GM18507 (cell line): ENCODE data around the gene OCIAD2.
"Not testable (repeated sequence)": the region's sequence is repeated elsewhere in the genome, so short reads cannot be mapped to it uniquely, and the experiment has no call there.

ENCODE experiments used
- DNase-seq: peaks from one replicate; pipeline ENCODE4 v3.0.0; 2011; ENCODE audit warnings: low read depth; ENCODE audit not compliant: insufficient read length; ENCODE audit errors: extremely low spot score
- FAIRE-seq: peaks from 2 replicates; lab custom pipeline; 2011; peaks lifted over from hg19 to GRCh38; lab: Jason Lieb, UNC

Gene OCIAD2

DNA sequence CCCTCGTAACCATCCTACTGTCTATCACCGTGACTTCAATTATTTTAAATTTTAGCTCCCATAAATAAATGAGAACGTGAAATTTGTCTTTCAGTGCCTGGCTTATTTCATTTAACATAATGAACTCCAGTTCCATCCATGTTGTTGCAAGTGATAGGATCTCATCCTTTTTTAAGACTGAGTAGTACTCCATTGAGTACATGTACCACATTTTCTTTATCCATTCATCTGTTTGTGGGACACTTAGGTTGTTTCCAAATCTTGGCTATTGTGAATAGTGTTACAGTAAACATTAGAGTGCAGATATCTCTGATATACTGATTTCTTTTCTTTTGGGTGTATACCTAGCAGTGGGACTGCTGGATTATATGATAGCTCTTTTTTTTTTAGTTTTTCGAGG is 42.8 kb downstream of the OCIAD2 start:
- DNase-seq (no peak), FAIRE-seq (no peak)

DNA sequence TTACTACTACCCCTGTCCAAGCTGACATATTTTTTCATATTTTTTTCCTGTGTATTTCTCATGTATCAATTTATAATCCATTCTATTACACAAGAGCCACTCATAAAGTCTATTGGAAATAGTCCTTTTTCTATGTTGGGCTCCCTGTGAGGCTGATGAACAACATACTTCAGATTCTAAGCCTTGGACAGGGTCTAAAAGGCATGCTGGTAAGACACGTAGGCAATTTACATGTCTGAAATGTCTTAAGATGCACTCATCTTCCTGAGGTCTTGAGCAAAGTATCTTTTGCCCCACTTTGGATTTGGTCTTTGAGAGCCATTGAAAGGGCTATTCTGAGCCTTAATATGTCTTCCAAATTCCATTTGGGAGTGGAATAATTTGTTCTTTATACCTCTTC is 43.9 kb downstream of the OCIAD2 start:
- FAIRE-seq: no peak

DNA sequence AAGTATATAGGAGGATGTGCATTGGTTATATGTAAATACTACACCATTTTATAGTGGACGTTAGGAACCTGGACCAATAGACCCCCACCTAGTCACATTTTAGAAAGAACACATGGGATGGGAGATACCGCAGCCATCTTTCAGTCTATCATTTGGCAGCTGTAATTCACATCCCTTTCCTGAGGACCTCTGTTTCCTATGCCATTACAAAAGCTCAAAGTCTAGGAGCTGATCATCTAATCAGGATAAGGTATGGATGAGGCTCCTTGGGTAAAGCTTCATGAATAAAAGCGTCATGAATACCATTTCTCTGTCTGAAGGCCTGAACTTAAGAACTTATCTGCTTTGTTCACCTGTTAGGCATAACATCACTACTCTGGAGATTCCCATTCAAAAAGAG is 44.5 kb downstream of the OCIAD2 start:
- DNase-seq (no peak), FAIRE-seq (no peak)

More for the DNA sequence above, 43.9 kb downstream of the OCIAD2 start:
- no peak for DNase-seq

DNA sequence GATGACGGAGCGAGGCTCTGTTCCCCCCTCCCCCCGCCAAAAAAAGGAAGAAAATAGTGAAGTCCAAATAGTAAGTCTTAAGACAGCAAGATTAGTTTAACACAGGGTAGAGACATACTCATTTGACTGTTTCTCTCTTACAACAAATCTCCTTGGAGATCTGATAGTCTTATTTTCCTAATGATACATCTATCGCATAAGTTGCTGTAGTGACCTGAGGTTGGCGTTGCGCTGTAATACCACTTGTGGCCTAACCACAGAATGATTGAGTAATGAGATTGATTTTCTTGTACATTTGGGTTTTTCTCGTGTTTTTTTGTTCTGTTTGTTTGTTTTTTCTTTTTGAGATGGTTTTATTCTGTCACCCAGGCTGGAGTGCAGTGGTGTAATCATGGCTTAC is 48.4 kb downstream of the OCIAD2 start:
- FAIRE-seq (no peak), DNase-seq (no peak)

DNA sequence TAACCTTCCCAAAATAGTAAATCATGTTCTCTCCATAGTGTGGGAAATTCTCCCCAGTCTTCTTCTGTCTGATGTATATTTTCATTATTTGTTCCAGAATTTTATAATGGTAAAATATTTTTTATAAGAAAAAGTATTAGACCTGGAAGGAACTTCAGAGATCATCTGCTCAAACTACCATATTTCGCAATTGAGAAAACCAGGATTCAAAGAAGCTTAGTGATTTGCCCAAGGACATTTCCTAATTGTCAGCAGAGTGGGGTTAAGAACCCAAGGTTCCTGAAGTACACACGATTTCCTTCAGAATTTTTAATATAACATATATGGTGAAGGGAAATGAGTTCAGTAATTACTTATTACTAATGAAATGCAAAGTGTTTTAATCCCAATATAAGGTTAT is 51.6 kb downstream of the OCIAD2 start:
- FAIRE-seq (no peak), DNase-seq (no peak)

DNA sequence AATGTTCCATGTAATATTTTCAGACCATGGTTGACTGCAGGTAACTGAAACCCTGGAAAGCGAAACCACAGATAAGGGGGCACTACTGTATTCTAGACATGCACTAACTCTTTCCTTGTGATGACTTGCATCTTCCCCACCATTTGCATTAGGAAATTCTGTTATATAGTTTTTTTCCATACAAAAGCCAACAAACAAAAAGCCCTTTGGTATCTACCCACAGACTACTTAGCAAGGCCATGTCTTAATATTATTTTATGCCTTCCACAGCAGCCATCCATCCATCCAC is 52.2 kb downstream of the OCIAD2 start:
- DNase-seq: no peak
- FAIRE-seq: no peak

DNA sequence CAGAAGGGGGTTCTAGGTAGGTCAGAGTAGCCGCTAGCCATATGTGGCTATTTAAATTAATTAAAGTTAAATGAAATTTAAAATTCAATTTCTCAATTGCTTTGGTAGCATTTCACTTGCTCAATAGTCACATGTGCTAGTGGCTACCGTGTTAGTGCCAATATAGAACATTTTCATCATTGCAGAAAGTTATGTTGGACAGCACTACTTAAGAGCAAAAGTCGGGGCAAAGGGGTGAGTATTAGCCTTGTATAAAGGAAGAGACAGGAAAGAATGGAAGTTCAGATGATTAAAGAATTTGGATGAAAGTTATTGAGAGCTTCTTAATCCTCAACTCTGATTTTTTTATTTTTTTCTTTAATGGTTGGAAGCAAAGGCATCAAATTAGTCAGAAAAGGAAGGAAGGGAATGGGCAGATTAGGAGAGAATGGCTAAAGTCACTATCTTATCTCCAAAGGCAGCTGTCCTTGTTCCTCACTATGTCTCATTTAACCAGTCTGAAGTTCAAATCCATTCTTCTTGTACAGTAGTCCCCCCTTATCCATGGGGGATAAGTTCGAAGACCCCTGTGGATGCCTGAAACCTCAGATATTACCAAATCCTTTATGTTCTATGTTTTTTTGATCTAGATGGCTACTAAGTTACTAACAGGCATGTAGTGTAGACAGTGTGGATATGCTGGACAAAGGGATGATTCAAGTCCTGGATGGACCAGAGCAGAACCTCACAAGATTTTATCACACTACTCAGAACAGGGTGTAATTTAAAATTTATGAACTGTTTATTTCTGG is 52.8 kb downstream of the OCIAD2 start:
- DNase-seq: no peak
- FAIRE-seq: no peak

DNA sequence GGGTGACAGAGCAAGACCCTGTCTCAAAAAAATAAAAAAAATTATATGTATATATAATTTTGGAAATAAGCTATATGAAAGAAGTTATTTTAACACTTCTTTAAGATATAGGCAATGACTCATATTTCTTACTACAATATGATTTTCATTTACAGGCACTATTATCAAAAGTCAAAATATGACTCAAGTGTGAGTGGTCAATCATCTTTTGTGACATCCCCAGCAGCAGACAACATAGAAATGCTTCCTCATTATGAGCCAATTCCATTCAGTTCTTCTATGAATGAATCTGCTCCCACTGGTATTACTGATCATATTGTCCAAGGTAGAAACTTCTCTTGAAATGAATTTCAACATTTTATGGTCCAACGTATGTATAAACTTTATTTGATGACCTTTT is 54.9 kb downstream of the OCIAD2 start:
- FAIRE-seq (no peak), DNase-seq (no peak)

DNA sequence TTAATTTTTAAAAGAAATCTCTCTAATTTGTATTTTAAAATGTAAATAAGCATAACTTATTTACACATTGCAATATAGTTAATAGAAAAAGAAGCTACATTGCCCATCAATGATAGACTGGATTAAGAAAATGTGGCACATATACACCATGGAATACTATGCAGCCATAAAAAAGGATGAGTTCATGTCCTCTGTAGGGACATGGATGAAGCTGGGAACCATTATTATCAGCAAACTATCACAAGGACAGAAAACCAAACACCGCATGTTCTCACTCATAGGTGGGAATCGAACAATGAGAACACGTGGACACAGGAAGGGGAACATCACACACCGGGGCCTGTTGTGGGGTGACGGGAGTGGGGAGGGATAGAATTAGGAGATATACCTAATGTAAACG is 57.8 kb downstream of the OCIAD2 start:
- DNase-seq, FAIRE-seq: not testable (repeated sequence)

DNA sequence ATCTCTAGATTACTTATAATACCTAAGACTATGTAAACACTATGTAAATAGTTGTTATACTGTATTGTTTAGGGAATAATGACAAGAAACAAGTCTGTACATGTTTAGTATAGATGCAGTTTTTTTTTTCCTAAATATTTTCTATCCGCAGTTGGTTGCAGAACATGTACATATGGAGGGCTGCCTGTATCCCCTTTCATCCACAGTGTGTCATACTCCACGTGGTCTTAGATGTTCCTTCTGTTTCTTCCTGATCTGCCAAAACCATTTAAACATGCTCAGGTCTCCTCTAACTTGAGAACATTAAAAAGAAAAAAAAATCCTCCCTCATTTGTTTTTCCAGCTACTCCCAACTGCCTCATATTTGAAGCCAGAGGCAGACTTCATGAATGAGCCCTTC is 61.7 kb downstream of the OCIAD2 start:
- DNase-seq (no peak), FAIRE-seq (no peak)

DNA sequence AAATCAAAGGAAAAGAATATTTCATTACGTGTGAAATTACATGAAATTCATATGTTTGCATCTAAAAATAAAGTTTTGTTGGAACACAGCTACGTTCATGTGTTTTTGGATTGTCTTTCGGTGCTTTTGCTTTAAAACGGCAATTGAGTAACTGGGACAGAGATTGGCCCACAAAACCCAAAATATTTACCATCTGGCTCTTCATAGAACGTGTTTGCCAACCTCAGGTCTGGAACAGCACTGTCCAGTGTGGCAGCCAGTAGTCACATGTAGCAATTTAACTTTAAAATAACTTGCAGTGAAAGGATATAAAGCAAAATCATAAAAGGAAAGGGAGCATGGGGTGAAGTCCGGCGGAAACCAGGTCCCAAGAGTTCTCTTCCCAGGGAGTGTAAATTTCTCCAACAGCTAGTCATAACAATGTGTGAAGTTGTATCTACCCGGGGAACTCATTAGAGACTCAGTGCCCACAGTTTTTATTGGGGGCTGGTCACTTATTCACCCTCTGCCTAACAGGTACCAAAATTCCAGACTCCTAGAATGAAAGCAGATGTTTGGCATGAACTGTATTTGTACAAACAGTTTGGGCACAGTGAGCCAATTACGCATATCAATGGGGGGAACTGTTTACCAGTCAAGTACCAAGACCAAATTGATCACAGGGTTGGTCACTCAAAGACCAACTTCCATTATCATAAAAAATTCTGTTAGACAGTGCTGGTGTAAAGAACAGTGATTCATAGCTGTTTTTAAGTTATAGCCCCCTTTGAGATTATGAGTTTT is 65.3 kb downstream of the OCIAD2 start:
- FAIRE-seq: no peak

DNA sequence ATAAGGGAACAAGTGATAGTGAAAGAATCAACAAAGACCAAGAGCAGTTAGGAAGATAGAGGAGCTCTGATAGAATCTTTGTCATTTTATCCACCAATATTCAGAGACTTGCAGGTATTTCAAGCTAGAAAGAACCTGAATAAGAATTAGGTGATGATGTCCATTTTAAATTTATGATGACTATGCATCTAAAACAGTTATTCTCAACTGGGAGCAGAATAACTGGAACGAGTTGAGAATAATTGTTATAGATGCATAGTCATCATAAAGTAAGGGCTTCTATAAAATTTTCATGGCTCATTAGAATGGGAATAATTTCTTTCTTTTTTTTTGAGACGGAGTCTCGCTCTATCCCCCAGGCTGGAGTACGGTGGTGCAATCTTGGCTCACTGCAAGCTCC is 69.9 kb downstream of the OCIAD2 start:
- no peak for FAIRE-seq

More for the DNA sequence above, 65.3 kb downstream of the OCIAD2 start:
- no peak for DNase-seq

More for the DNA sequence above, 69.9 kb downstream of the OCIAD2 start:
- DNase-seq: no peak
